ENCODE results near the gene GMPS. TPM values are rescaled to one million over a fixed set of nuclear protein-coding genes. Genes with fewer than 3 reads are reported as not detected.

Gene GMPS
- total RNA-seq, 1 donor from 2014 or later, result 41.7 TPM

GRCh38 chr3:155983834-155984474, 113.5 kb downstream of the GMPS start:
- TF ChIP-seq CTCF (IDR thresholded peaks at IDR 0.05; ENCODE audit: insufficient read depth, low read length, poor library complexity, severe bottlenecking), result no peak
- DNase-seq (ENCODE audit: low read depth), result no peak
- no peaks in the 10 kb centered on the region for H3K27me3 ChIP-seq (ENCODE audit: control insufficient read depth, insufficient read depth, low read length)
- no peaks in the 10 kb centered on the region for H3K36me3 ChIP-seq (ENCODE audit: control insufficient read depth, insufficient read depth, low read length)
- no peak overlapping the region for H3K4me3 ChIP-seq (ENCODE audit: low read depth, low read length)

GRCh38 chr3:155984791-155985417, 114.5 kb downstream of the GMPS start:
- Histone ChIP-seq H3K4me3 (ENCODE audit: low read depth, low read length) (no peak overlapping the region), H3K36me3 (ENCODE audit: control insufficient read depth, insufficient read depth, low read length) (no peaks in the 10 kb centered on the region), H3K27me3 (ENCODE audit: control insufficient read depth, insufficient read depth, low read length) (no peaks in the 10 kb centered on the region)
- no peak for TF ChIP-seq CTCF (IDR thresholded peaks at IDR 0.05; ENCODE audit: insufficient read depth, low read length, poor library complexity, severe bottlenecking)
- no peak for DNase-seq (ENCODE audit: low read depth)

GRCh38 chr3:155989536-155989935, 119.1 kb downstream of the GMPS start:
- Histone ChIP-seq H3K36me3 (ENCODE audit: control insufficient read depth, insufficient read depth, low read length) (no peaks in the 10 kb centered on the region), H3K4me3 (ENCODE audit: low read depth, low read length) (no peak overlapping the region), H3K27me3 (ENCODE audit: control insufficient read depth, insufficient read depth, low read length) (no peaks in the 10 kb centered on the region)
- DNase-seq (ENCODE audit: low read depth), result no peak
- no peak for TF ChIP-seq CTCF (IDR thresholded peaks at IDR 0.05; ENCODE audit: insufficient read depth, low read length, poor library complexity, severe bottlenecking)

GRCh38 chr3:155991212-155991611, 120.8 kb downstream of the GMPS start:
- no peak overlapping the region for H3K4me3 ChIP-seq (ENCODE audit: low read depth, low read length)
- no peaks in the 10 kb centered on the region for H3K27me3 ChIP-seq (ENCODE audit: control insufficient read depth, insufficient read depth, low read length)
- no peak for DNase-seq (ENCODE audit: low read depth)
- no peaks in the 10 kb centered on the region for H3K36me3 ChIP-seq (ENCODE audit: control insufficient read depth, insufficient read depth, low read length)
- TF ChIP-seq CTCF (IDR thresholded peaks at IDR 0.05; ENCODE audit: insufficient read depth, low read length, poor library complexity, severe bottlenecking), result no peak

- Histone ChIP-seq H3K27me3 (ENCODE audit: control insufficient read depth, insufficient read depth, low read length) (no peaks in the 10 kb centered on the region), H3K4me3 (ENCODE audit: low read depth, low read length) (no peak overlapping the region), H3K36me3 (ENCODE audit: control insufficient read depth, insufficient read depth, low read length) (no peaks in the 10 kb centered on the region)
- TF ChIP-seq CTCF (IDR thresholded peaks at IDR 0.05; ENCODE audit: insufficient read depth, low read length, poor library complexity, severe bottlenecking), result no peak
- no peak for DNase-seq (ENCODE audit: low read depth)
These were observed 121.4 kb downstream of the GMPS start for GRCh38 chr3:155991847-155992246.

Other genes with a start within 250 kb of the GMPS start
- gene PLCH1, start 125.6 kb upstream of the GMPS start, total RNA-seq, result 2.9 and 3.3 TPM in 2 replicates
- 2.5 and 3.9 TPM in 2 replicates for gene C3orf33, start 64.4 kb upstream of the GMPS start, total RNA-seq
- gene SLC33A1, start 16.2 kb upstream of the GMPS start, total RNA-seq, result 53.6 and 58.1 TPM in 2 replicates
- gene KCNAB1, start 249.9 kb downstream of the GMPS start, total RNA-seq, result not detected in 2 replicates